HepG2 (cell line): ENCODE data around the gene FIBCD1.

Experiments
- CBX5 ChIP-seq: sonication (generic); formaldehyde crosslinking; IDR thresholded peaks from 2 replicates; pipeline ENCODE4 v1.4.0; 2020; ENCODE audit warnings: missing genetic modification reagents, borderline replicate concordance
- CTCF ChIP-seq: sonication (generic); formaldehyde crosslinking; IDR thresholded peaks from 2 replicates; pipeline ENCODE4 v1.5.0; 2020; ENCODE audit warnings: mild to moderate bottlenecking, missing genetic modification reagents, moderate library complexity
- NFE2L1 ChIP-seq: sonication (generic); formaldehyde crosslinking; IDR thresholded peaks from 2 replicates; pipeline ENCODE4 v1.4.0; 2020; ENCODE audit warnings: missing genetic modification reagents, mild to moderate bottlenecking, borderline replicate concordance
- NFRKB ChIP-seq: fragments of 450-650 bp; IDR thresholded peaks from 2 replicates; pipeline ENCODE4 v1.6.1; 2017
- NKX3-1 ChIP-seq: sonication (generic); formaldehyde crosslinking; IDR thresholded peaks from 2 replicates; pipeline ENCODE4 v1.5.0; 2020; ENCODE audit warnings: missing genetic modification reagents
- SP1 ChIP-seq, 2 experiments: fragments of 450-650 bp in 1 of 2; sonication (generic) in 1 of 2; formaldehyde crosslinking in 1 of 2; IDR thresholded peaks; 2 replicates each; pipeline versions ENCODE4 v1.4.0 to v1.6.1; 2016 to 2020; ENCODE audit warnings: missing genetic modification reagents in 1 of 2
- TAF1 ChIP-seq: sonication (generic); formaldehyde crosslinking; IDR thresholded peaks from 2 replicates; pipeline ENCODE4 v1.4.0; 2020; ENCODE audit warnings: missing genetic modification reagents
- TCF7L2 ChIP-seq: IDR thresholded peaks from 2 replicates; pipeline ENCODE4 v1.6.1; 2011; ENCODE audit warnings: mild to moderate bottlenecking, low read depth, low read length, moderate library complexity

DNA sequence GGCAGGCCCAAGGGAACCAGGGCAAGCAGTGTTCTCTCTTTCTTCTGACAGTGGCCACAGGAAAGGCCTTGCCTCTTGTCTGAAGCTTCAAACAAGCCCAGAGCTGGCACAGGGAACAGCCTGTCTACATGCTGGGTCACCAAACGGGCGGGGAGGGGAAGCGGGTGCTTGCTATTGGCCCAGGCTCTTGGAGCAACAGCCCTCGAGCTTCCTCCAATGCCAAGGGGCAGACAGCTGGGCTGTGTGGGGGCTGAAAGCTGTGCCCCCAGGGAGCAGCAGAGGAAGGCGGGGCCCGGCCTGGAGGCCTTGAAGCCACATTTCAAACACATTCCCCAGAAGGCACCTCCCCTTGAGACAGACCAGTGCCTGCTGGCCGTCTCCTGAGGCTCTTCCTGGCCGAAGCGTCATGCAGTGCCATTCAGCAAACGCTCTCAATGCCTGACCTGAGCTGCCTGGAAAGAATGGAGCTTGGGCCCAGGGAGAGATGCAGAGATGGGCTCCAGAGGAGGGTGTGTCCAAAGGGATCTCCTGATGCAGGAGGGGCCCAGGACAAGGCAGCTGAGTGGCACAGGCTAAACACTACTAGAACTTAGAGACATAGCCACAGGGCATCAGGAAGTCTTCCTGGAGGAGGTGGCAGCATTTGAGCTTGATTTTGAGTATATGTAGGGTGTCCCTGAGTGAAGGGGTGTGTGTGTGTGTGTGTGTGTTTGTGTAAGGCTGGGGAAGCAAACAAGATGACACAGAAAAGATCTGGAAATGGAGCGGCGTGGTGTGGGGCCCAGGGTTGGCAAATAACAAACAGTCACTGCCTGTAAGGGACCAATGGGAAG, 2.5 kb downstream of the FIBCD1 start:
- no peak for TF ChIP-seq TAF1 (CRISPR knock-in tag)
- no peak for TF ChIP-seq NFE2L1 (CRISPR knock-in tag)
- no peak for TF ChIP-seq SP1 (IDR thresholded peaks at IDR 0.05)
- TF ChIP-seq SP1 (CRISPR knock-in tag; IDR thresholded peaks at IDR 0.05), result no peak
- TF ChIP-seq NKX3-1 (CRISPR knock-in tag), result no peak
- no peak for TF ChIP-seq TCF7L2
- TF ChIP-seq CBX5 (CRISPR knock-in tag), result no peak
- no peak for TF ChIP-seq CTCF (CRISPR knock-in tag)
- no peak for TF ChIP-seq NFRKB
